C4-2B (cell line): Measurements from ENCODE around the gene ZNRF1.

ENCODE experiments used
- ZFX ChIP-seq: fragments of 450-650 bp; IDR thresholded peaks from 2 replicates; pipeline ENCODE4 v1.6.1; 2017
- TF ChIP-seq, protein P1 (sequence below): fragments of 450-650 bp; conservative IDR thresholded peaks from 2 replicates; pipeline ENCODE4 v1.5.1; 2017; ENCODE audit warnings: mild to moderate bottlenecking

DNA sequence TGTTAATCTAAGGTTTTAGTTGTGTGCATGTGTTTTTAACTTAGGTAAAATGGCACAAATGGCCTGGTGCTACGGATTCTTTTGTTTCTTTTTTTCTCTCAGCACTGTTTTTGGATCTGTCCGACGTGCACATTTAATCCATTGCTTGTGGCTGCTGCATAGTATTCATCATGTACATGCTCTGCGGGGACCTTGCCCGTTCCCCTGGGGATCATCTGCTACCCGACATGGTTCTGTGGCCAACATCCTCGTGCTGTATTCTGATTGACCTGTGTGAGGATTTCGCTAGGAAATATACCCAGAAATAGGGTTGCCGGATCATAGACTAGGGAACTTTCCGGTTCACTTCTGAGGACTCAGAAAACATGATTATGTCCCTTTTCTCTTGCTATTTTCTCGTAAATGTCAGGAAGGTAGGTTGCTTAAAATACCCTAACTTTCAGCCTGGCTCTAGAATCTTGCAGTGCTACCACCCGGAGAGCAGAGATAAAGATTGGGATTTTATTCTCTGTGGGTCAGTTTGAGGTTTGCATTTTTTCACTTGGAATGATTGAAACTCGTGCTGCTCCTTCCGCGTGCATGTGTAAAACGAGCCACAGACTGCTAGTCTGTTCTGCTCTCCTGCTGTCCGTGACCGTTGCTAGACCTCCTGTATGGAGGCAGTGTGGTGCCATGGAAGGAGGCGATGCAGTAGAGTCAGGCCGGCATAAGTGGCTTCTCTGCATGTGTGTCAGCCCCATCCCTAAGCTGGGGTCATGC, 74.9 kb downstream of the ZNRF1 start:
- TF ChIP-seq, protein P1, sequence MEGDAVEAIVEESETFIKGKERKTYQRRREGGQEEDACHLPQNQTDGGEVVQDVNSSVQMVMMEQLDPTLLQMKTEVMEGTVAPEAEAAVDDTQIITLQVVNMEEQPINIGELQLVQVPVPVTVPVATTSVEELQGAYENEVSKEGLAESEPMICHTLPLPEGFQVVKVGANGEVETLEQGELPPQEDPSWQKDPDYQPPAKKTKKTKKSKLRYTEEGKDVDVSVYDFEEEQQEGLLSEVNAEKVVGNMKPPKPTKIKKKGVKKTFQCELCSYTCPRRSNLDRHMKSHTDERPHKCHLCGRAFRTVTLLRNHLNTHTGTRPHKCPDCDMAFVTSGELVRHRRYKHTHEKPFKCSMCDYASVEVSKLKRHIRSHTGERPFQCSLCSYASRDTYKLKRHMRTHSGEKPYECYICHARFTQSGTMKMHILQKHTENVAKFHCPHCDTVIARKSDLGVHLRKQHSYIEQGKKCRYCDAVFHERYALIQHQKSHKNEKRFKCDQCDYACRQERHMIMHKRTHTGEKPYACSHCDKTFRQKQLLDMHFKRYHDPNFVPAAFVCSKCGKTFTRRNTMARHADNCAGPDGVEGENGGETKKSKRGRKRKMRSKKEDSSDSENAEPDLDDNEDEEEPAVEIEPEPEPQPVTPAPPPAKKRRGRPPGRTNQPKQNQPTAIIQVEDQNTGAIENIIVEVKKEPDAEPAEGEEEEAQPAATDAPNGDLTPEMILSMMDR, result no peak
- TF ChIP-seq ZFX, result no peak
